ENCODE results near the gene HOXA10. TPM values are rescaled to one million over a fixed set of nuclear protein-coding genes. Genes with fewer than 3 reads are reported as not detected.

Gene HOXA10
- total RNA-seq, 1 experiment from 2014 or later, result not detected

DNA sequence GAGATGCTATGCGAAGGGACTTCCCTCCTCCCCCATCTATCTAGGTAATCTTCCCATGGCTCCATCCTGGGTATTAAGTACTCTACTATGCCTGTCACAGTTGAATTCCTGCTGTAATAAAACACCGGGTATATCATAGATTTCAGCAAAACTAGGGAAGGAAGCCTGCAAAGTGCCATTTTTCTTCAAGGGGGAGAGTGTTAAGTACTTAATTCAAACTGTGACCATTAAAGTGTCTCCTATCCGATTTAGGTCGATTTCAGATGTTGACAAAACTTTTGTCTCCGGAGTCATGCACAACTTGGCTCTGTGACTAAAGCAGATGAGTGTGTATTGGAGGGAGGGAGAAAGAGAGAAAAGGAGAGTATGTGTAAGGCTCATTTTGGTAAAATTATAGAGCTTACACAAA, 48.1 kb downstream of the HOXA10 start:
- Histone ChIP-seq H3K79me2 (ENCODE audit: low read depth) (no peaks in the 10 kb centered on the region), H3K9me2 (ENCODE audit: insufficient read depth) (no peaks in the 10 kb centered on the region), H2AFZ (no peak overlapping the region), H3K27ac (no peak overlapping the region), H3F3A (ENCODE audit: insufficient read depth, low read depth) (0 out of 2 replicates have a peak, but pooled peaks cover 3% of the 10 kb centered on the region), H3K4me2 (no peak overlapping the region), H3K4me1 (replicated peaks; ENCODE audit: insufficient read depth) (peaks cover 9% of the 10 kb centered on the region; the same call in 1 of the 2 replicates), H3K27me3 (ENCODE audit: insufficient read depth, low read depth) (no peaks in the 10 kb centered on the region), H3K4me3 (no peak overlapping the region), H3K9me3 (ENCODE audit: insufficient read depth, low read depth) (no peaks in the 10 kb centered on the region), H4K20me1 (ENCODE audit: insufficient read depth) (no peaks in the 10 kb centered on the region), H3K36me3 (ENCODE audit: low read depth) (peaks cover 8% of the 10 kb centered on the region; the same call in 1 of the 2 replicates)
- TF ChIP-seq, protein P1, sequence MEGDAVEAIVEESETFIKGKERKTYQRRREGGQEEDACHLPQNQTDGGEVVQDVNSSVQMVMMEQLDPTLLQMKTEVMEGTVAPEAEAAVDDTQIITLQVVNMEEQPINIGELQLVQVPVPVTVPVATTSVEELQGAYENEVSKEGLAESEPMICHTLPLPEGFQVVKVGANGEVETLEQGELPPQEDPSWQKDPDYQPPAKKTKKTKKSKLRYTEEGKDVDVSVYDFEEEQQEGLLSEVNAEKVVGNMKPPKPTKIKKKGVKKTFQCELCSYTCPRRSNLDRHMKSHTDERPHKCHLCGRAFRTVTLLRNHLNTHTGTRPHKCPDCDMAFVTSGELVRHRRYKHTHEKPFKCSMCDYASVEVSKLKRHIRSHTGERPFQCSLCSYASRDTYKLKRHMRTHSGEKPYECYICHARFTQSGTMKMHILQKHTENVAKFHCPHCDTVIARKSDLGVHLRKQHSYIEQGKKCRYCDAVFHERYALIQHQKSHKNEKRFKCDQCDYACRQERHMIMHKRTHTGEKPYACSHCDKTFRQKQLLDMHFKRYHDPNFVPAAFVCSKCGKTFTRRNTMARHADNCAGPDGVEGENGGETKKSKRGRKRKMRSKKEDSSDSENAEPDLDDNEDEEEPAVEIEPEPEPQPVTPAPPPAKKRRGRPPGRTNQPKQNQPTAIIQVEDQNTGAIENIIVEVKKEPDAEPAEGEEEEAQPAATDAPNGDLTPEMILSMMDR (conservative IDR thresholded peaks at IDR 0.05), result no peak
- no peak for TF ChIP-seq EZH2 (IDR thresholded peaks at IDR 0.05; ENCODE audit: low read depth)
- intact Hi-C loops (cut with micrococcal nuclease; ENCODE audit: unreplicated experiment), result no loop called here
- POLR2A ChIA-PET (ENCODE audit: unreplicated experiment), result no interaction called here
- no peak for DNase-seq
- CTCF ChIA-PET, result no interaction called here
- BruUV-seq (replicated peaks), result no TSS peak

- H3K27me3 ChIP-seq (ENCODE audit: insufficient read depth, low read depth), result no peaks in the 10 kb centered on the region
- BruUV-seq (replicated peaks), result no TSS peak
- ChIA-PET CTCF (no interaction called here), POLR2A (ENCODE audit: unreplicated experiment) (no interaction called here)
- H3K4me3 ChIP-seq, result no peak overlapping the region
- no peaks in the 10 kb centered on the region for H3K79me2 ChIP-seq (ENCODE audit: low read depth)
- no peaks in the 10 kb centered on the region for H4K20me1 ChIP-seq (ENCODE audit: insufficient read depth)
- no peak overlapping the region for H3K4me2 ChIP-seq
- H2AFZ ChIP-seq, result no peak overlapping the region
- peaks cover 8% of the 10 kb centered on the region; the same call in 1 of the 2 replicates for H3K36me3 ChIP-seq (ENCODE audit: low read depth)
- H3K9me2 ChIP-seq (ENCODE audit: insufficient read depth), result no peaks in the 10 kb centered on the region
- no peak for DNase-seq
- peaks cover 11% of the 10 kb centered on the region; the same call in 1 of the 2 replicates for H3F3A ChIP-seq (ENCODE audit: insufficient read depth, low read depth)
- intact Hi-C loops (cut with micrococcal nuclease; ENCODE audit: unreplicated experiment), result no loop called here
- TF ChIP-seq, protein P1 (conservative IDR thresholded peaks at IDR 0.05), result no peak
- no peak for TF ChIP-seq EZH2 (IDR thresholded peaks at IDR 0.05; ENCODE audit: low read depth)
- no peak overlapping the region for H3K27ac ChIP-seq
- H3K4me1 ChIP-seq (replicated peaks; ENCODE audit: insufficient read depth), result peaks cover 9% of the 10 kb centered on the region; the same call in 1 of the 2 replicates
- no peaks in the 10 kb centered on the region for H3K9me3 ChIP-seq (ENCODE audit: insufficient read depth, low read depth)
These were observed 49.0 kb downstream of the HOXA10 start for GRCh38 chr7:27124902-27125689.

GRCh38 chr7:27124096-27124901, 49.8 kb downstream of the HOXA10 start:
- Histone ChIP-seq H3K4me3 (no peak overlapping the region), H3K79me2 (ENCODE audit: low read depth) (no peaks in the 10 kb centered on the region), H3F3A (ENCODE audit: insufficient read depth, low read depth) (peaks cover 19% of the 10 kb centered on the region), H3K36me3 (ENCODE audit: low read depth) (peaks cover 8% of the 10 kb centered on the region; the same call in 1 of the 2 replicates), H3K27ac (no peak overlapping the region), H3K4me2 (no peak overlapping the region), H3K4me1 (replicated peaks; ENCODE audit: insufficient read depth) (peaks cover 9% of the 10 kb centered on the region; the same call in 1 of the 2 replicates), H2AFZ (no peak overlapping the region), H3K9me3 (ENCODE audit: insufficient read depth, low read depth) (no peaks in the 10 kb centered on the region), H3K9me2 (ENCODE audit: insufficient read depth) (no peaks in the 10 kb centered on the region), H3K27me3 (ENCODE audit: insufficient read depth, low read depth) (no peaks in the 10 kb centered on the region), H4K20me1 (ENCODE audit: insufficient read depth) (no peaks in the 10 kb centered on the region)
- no TSS peak for BruUV-seq (replicated peaks)
- ChIA-PET CTCF (no interaction called here), POLR2A (ENCODE audit: unreplicated experiment) (interaction anchor here (0.6 kb wide), 1 partner anchor 11 kb away, joined by 4 read pairs; no protein-coding TSS in a partner anchor)
- no peak for DNase-seq
- intact Hi-C loops (cut with micrococcal nuclease; ENCODE audit: unreplicated experiment), result no loop called here
- TF ChIP-seq EZH2 (IDR thresholded peaks at IDR 0.05; ENCODE audit: low read depth), result no peak
- TF ChIP-seq, protein P1 (conservative IDR thresholded peaks at IDR 0.05), result no peak
